ENCODE results near the gene TRAPPC6A. TPM values are rescaled to one million over a fixed set of nuclear protein-coding genes. Genes with fewer than 3 reads are reported as not detected.

Gene TRAPPC6A
- total RNA-seq, 1 experiment from 2014 or later: 32.2 TPM

- Histone ChIP-seq H4K20me1 (ENCODE audit: insufficient read depth, low read depth, low read length) (peaks cover 12% of the 10 kb centered on the region; the same call in 1 of the 2 replicates), H3K4me2 (ENCODE audit: low read depth, low read length, poor library complexity, severe bottlenecking) (no peak overlapping the region), H3K27me3 (ENCODE audit: low read length) (no peaks in the 10 kb centered on the region), H3K4me3 (ENCODE audit: low read length) (no peak overlapping the region), H3K79me2 (ENCODE audit: low read length) (no peaks in the 10 kb centered on the region), H3K27ac (ENCODE audit: low read length) (no peak overlapping the region), H3K9me2 (replicated peaks; ENCODE audit: insufficient read depth, low read length) (no peaks in the 10 kb centered on the region), H3K36me3 (ENCODE audit: insufficient read depth, low read length) (no peaks in the 10 kb centered on the region), H3K9ac (ENCODE audit: low read length) (no peak overlapping the region), H2AFZ (ENCODE audit: low read length) (no peak overlapping the region), H3K9me3 (ENCODE audit: low read length) (no peaks in the 10 kb centered on the region), H3K4me1 (ENCODE audit: low read length) (peaks cover 7% of the 10 kb centered on the region)
- DNase-seq: no peak
These were observed 14.9 kb downstream of the TRAPPC6A start for GRCh38 chr19:45163156-45163555.

- DNase-seq: no peak
- Histone ChIP-seq H2AFZ (ENCODE audit: low read length) (no peak overlapping the region), H3K4me1 (ENCODE audit: low read length) (peaks cover 7% of the 10 kb centered on the region), H3K4me3 (ENCODE audit: low read length) (no peak overlapping the region), H4K20me1 (ENCODE audit: insufficient read depth, low read depth, low read length) (peaks cover 12% of the 10 kb centered on the region; the same call in 1 of the 2 replicates), H3K27me3 (ENCODE audit: low read length) (no peaks in the 10 kb centered on the region), H3K36me3 (ENCODE audit: insufficient read depth, low read length) (no peaks in the 10 kb centered on the region), H3K79me2 (ENCODE audit: low read length) (no peaks in the 10 kb centered on the region), H3K9ac (ENCODE audit: low read length) (no peak overlapping the region), H3K9me3 (ENCODE audit: low read length) (no peaks in the 10 kb centered on the region), H3K9me2 (replicated peaks; ENCODE audit: insufficient read depth, low read length) (no peaks in the 10 kb centered on the region), H3K27ac (ENCODE audit: low read length) (no peak overlapping the region), H3K4me2 (ENCODE audit: low read depth, low read length, poor library complexity, severe bottlenecking) (no peak overlapping the region)
These were observed 15.4 kb downstream of the TRAPPC6A start for GRCh38 chr19:45162608-45163143.

- H3K27ac ChIP-seq (ENCODE audit: low read length): no peak overlapping the region
- no peak overlapping the region for H3K4me2 ChIP-seq (ENCODE audit: low read depth, low read length, poor library complexity, severe bottlenecking)
- H2AFZ ChIP-seq (ENCODE audit: low read length): no peak overlapping the region
- no peaks in the 10 kb centered on the region for H3K79me2 ChIP-seq (ENCODE audit: low read length)
- no peak overlapping the region for H3K9ac ChIP-seq (ENCODE audit: low read length)
- H3K9me2 ChIP-seq (replicated peaks; ENCODE audit: insufficient read depth, low read length): no peaks in the 10 kb centered on the region
- no peaks in the 10 kb centered on the region for H3K36me3 ChIP-seq (ENCODE audit: insufficient read depth, low read length)
- peaks cover 7% of the 10 kb centered on the region for H3K4me1 ChIP-seq (ENCODE audit: low read length)
- no peaks in the 10 kb centered on the region for H3K9me3 ChIP-seq (ENCODE audit: low read length)
- H4K20me1 ChIP-seq (ENCODE audit: insufficient read depth, low read depth, low read length): peaks cover 12% of the 10 kb centered on the region; the same call in 1 of the 2 replicates
- DNase-seq: no peak
- H3K4me3 ChIP-seq (ENCODE audit: low read length): no peak overlapping the region
- no peaks in the 10 kb centered on the region for H3K27me3 ChIP-seq (ENCODE audit: low read length)
These were observed 16.1 kb downstream of the TRAPPC6A start for GRCh38 chr19:45161738-45162607.

GRCh38 chr19:45160870-45161737 is 16.9 kb downstream of the TRAPPC6A start, which contains the start of gene NKPD1:
TSS of gene NKPD1 (minus strand) at chr19:45160982. CDS start at chr19:45160150, 832 bp downstream.
- Histone ChIP-seq H3K27ac (ENCODE audit: low read length) (no peak within 1 kb of the TSS), H4K20me1 (ENCODE audit: insufficient read depth, low read depth, low read length) (peaks cover 12% of the 10 kb centered on the region; the same call in 1 of the 2 replicates), H3K4me2 (ENCODE audit: low read depth, low read length, poor library complexity, severe bottlenecking) (no peak within 1 kb of the TSS), H3K9me2 (replicated peaks; ENCODE audit: insufficient read depth, low read length) (no peaks in the 10 kb centered on the region), H3K36me3 (ENCODE audit: insufficient read depth, low read length) (no peaks in the 10 kb centered on the region), H3K4me3 (ENCODE audit: low read length) (no peak within 1 kb of the TSS), H3K9ac (ENCODE audit: low read length) (no peak within 1 kb of the TSS), H3K4me1 (ENCODE audit: low read length) (peaks cover 7% of the 10 kb centered on the region), H3K79me2 (ENCODE audit: low read length) (no peaks in the 10 kb centered on the region), H3K9me3 (ENCODE audit: low read length) (no peaks in the 10 kb centered on the region), H3K27me3 (ENCODE audit: low read length) (no peaks in the 10 kb centered on the region), H2AFZ (ENCODE audit: low read length) (no peak within 1 kb of the TSS)
- DNase-seq: no peak

- Histone ChIP-seq H3K36me3 (ENCODE audit: insufficient read depth, low read length) (no peaks in the 10 kb centered on the region), H3K4me2 (ENCODE audit: low read depth, low read length, poor library complexity, severe bottlenecking) (no peak overlapping the region), H3K4me3 (ENCODE audit: low read length) (no peak overlapping the region), H3K27ac (ENCODE audit: low read length) (no peak overlapping the region), H2AFZ (ENCODE audit: low read length) (no peak overlapping the region), H3K9me3 (ENCODE audit: low read length) (no peaks in the 10 kb centered on the region), H4K20me1 (ENCODE audit: insufficient read depth, low read depth, low read length) (peaks cover 8% of the 10 kb centered on the region; the same call in 1 of the 2 replicates), H3K4me1 (ENCODE audit: low read length) (peaks cover 7% of the 10 kb centered on the region), H3K79me2 (ENCODE audit: low read length) (no peaks in the 10 kb centered on the region), H3K9me2 (replicated peaks; ENCODE audit: insufficient read depth, low read length) (no peaks in the 10 kb centered on the region), H3K9ac (ENCODE audit: low read length) (no peak overlapping the region), H3K27me3 (ENCODE audit: low read length) (no peaks in the 10 kb centered on the region)
- no peak for DNase-seq
These were observed 18.1 kb downstream of the TRAPPC6A start for GRCh38 chr19:45159971-45160324.

GRCh38 chr19:45159210-45159970 is 18.6 kb downstream of the TRAPPC6A start:
- Histone ChIP-seq H3K4me3 (ENCODE audit: low read length) (no peak overlapping the region), H3K27me3 (ENCODE audit: low read length) (no peaks in the 10 kb centered on the region), H2AFZ (ENCODE audit: low read length) (no peak overlapping the region), H3K27ac (ENCODE audit: low read length) (no peak overlapping the region), H3K4me1 (ENCODE audit: low read length) (peaks cover 4% of the 10 kb centered on the region), H3K9ac (ENCODE audit: low read length) (no peak overlapping the region), H3K79me2 (ENCODE audit: low read length) (no peaks in the 10 kb centered on the region), H3K36me3 (ENCODE audit: insufficient read depth, low read length) (no peaks in the 10 kb centered on the region), H4K20me1 (ENCODE audit: insufficient read depth, low read depth, low read length) (0 out of 2 replicates have a peak, but pooled peaks cover 8% of the 10 kb centered on the region), H3K4me2 (ENCODE audit: low read depth, low read length, poor library complexity, severe bottlenecking) (no peak overlapping the region), H3K9me2 (replicated peaks; ENCODE audit: insufficient read depth, low read length) (no peaks in the 10 kb centered on the region), H3K9me3 (ENCODE audit: low read length) (no peaks in the 10 kb centered on the region)
- DNase-seq: no peak

- Histone ChIP-seq H3K4me2 (ENCODE audit: low read depth, low read length, poor library complexity, severe bottlenecking) (no peak overlapping the region), H3K9me3 (ENCODE audit: low read length) (no peaks in the 10 kb centered on the region), H3K4me3 (ENCODE audit: low read length) (no peak overlapping the region), H3K36me3 (ENCODE audit: insufficient read depth, low read length) (no peaks in the 10 kb centered on the region), H3K4me1 (ENCODE audit: low read length) (no peaks in the 10 kb centered on the region), H4K20me1 (ENCODE audit: insufficient read depth, low read depth, low read length) (0 out of 2 replicates have a peak, but pooled peaks cover 6% of the 10 kb centered on the region), H3K79me2 (ENCODE audit: low read length) (no peaks in the 10 kb centered on the region), H3K27me3 (ENCODE audit: low read length) (no peaks in the 10 kb centered on the region), H3K9ac (ENCODE audit: low read length) (no peak overlapping the region), H3K27ac (ENCODE audit: low read length) (no peak overlapping the region), H3K9me2 (replicated peaks; ENCODE audit: insufficient read depth, low read length) (no peaks in the 10 kb centered on the region), H2AFZ (ENCODE audit: low read length) (no peak overlapping the region)
- no peak for DNase-seq
These were observed 19.4 kb downstream of the TRAPPC6A start for GRCh38 chr19:45158503-45159209.
